Neural cell (in vitro differentiated cells): ENCODE measurements around the gene NDFIP1.

Source experiments
- CTCF ChIP-seq: fragments of 450-650 bp; IDR thresholded peaks from 2 replicates; pipeline ENCODE4 v1.5.1; 2014; ENCODE audit warnings: antibody characterized with exemption, mild to moderate bottlenecking, moderate library complexity; ENCODE audit not compliant: poor library complexity, severe bottlenecking
- EP300 ChIP-seq: fragments of 450-650 bp; conservative IDR thresholded peaks from 2 replicates; pipeline ENCODE4 v1.6.1; 2014; ENCODE audit warnings: antibody characterized with exemption, mild to moderate bottlenecking, moderate library complexity; ENCODE audit not compliant: poor library complexity, severe bottlenecking
- EZH2 ChIP-seq: fragments of 200-600, 300-800 bp; shearing (Covaris generic), sonication (generic); IDR thresholded peaks from 2 replicates; pipeline ENCODE4 v1.6.1; 2014; ENCODE audit warnings: antibody characterized with exemption, low read length, borderline replicate concordance, mild to moderate bottlenecking; ENCODE audit not compliant: insufficient read depth, poor library complexity, severe bottlenecking
- MXI1 ChIP-seq: fragments of 450-650 bp; conservative IDR thresholded peaks from 2 replicates; pipeline ENCODE4 v1.6.1; 2014; ENCODE audit warnings: antibody characterized with exemption, mild to moderate bottlenecking; ENCODE audit not compliant: poor library complexity, severe bottlenecking
- POLR2AphosphoS5 ChIP-seq: IDR thresholded peaks from 2 replicates; pipeline ENCODE4 v1.6.1; 2012
- RAD21 ChIP-seq: fragments of 450-650 bp; conservative IDR thresholded peaks from 2 replicates; pipeline ENCODE4 v1.6.1; 2014; ENCODE audit warnings: antibody characterized with exemption, mild to moderate bottlenecking, moderate library complexity

GRCh38 chr5:142125963-142126362, 17.4 kb downstream of the NDFIP1 start:
- no peak for TF ChIP-seq CTCF
- no peak for TF ChIP-seq EZH2
- no peak for TF ChIP-seq MXI1
- no peak for TF ChIP-seq EP300
- TF ChIP-seq POLR2AphosphoS5: no peak
- TF ChIP-seq RAD21: no peak
